ENCODE results near the gene TRIM31.

TRIM31 gene

DNA sequence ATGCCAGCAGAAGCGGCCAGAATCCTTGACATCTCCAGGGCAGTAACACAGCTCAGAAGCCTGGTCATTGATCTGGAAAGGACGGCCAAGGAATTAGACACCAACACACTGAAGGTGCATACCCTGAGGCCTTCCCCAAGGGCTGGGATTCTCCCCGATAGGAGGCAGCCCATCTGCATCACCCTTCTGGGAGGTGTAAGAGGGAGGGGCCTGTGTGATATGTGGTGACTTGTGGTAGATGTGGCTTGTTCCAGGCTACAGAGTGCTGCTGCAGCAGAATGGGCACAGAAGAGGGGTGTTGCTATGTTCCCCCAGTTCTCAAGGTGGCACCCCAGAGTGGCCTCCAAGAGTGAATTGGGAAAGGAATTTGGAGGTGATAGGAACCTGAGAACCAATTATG, 34.2 kb upstream of the TRIM31 start:
- no peak overlapping the region for H3K27ac ChIP-seq (ENCODE audit: low read depth, low read length)
- H3K9ac ChIP-seq (ENCODE audit: low read length): no peak overlapping the region
- H3K79me2 ChIP-seq (ENCODE audit: insufficient read depth, low read length): no peaks in the 10 kb centered on the region
- TF ChIP-seq EZH2phosphoT487 (conservative IDR thresholded peaks at IDR 0.05; ENCODE audit: low read length): no peak
- TF ChIP-seq, protein P1, sequence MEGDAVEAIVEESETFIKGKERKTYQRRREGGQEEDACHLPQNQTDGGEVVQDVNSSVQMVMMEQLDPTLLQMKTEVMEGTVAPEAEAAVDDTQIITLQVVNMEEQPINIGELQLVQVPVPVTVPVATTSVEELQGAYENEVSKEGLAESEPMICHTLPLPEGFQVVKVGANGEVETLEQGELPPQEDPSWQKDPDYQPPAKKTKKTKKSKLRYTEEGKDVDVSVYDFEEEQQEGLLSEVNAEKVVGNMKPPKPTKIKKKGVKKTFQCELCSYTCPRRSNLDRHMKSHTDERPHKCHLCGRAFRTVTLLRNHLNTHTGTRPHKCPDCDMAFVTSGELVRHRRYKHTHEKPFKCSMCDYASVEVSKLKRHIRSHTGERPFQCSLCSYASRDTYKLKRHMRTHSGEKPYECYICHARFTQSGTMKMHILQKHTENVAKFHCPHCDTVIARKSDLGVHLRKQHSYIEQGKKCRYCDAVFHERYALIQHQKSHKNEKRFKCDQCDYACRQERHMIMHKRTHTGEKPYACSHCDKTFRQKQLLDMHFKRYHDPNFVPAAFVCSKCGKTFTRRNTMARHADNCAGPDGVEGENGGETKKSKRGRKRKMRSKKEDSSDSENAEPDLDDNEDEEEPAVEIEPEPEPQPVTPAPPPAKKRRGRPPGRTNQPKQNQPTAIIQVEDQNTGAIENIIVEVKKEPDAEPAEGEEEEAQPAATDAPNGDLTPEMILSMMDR (IDR thresholded peaks at IDR 0.05; ENCODE audit: insufficient read depth, low read length, poor library complexity, severe bottlenecking): no peak
- H3F3A ChIP-seq (ENCODE audit: insufficient read depth): no peaks in the 10 kb centered on the region
- 0 out of 2 replicates have a peak, but pooled peaks cover 4% of the 10 kb centered on the region for H3K27me3 ChIP-seq (ENCODE audit: low read length)
- H3K9me3 ChIP-seq (ENCODE audit: insufficient read depth, low read length): no peaks in the 10 kb centered on the region
- H4K20me1 ChIP-seq (ENCODE audit: low read depth, low read length): no peaks in the 10 kb centered on the region
- no peak overlapping the region for H3K4me3 ChIP-seq (ENCODE audit: insufficient read depth, low read length, poor library complexity, severe bottlenecking)
- H3K9me2 ChIP-seq (replicated peaks; ENCODE audit: insufficient read depth, low read length): no peaks in the 10 kb centered on the region
- no peaks in the 10 kb centered on the region for H3K36me3 ChIP-seq (ENCODE audit: low read length)
- H3K4me2 ChIP-seq (ENCODE audit: low read depth, low read length, poor library complexity, severe bottlenecking): no peak overlapping the region
- H2AFZ ChIP-seq (ENCODE audit: low read depth, low read length, severe bottlenecking): no peak overlapping the region

DNA sequence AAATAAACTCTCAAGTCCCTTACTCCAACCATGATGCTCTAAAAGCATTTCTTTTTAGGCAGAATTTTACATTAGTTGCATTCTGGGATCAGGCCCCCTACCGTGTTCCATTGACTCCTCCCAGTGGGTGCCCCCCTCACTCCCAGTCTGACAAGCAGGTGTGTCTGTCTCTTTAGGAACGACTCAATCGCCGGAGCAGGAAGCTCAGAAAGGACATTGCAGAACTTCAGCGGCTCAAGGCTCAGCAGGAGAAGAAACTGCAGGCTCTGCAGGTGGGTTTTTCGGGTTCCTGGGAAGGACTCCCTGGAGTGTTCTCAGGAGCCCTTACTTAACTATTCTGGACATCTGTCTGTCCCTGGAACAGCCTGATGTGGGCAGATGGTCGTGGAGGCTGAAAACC, 32.9 kb upstream of the TRIM31 start:
- 0 out of 2 replicates have a peak, but pooled peaks cover 4% of the 10 kb centered on the region for H3K27me3 ChIP-seq (ENCODE audit: low read length)
- H3K4me2 ChIP-seq (ENCODE audit: low read depth, low read length, poor library complexity, severe bottlenecking): no peak overlapping the region
- H3K9me3 ChIP-seq (ENCODE audit: insufficient read depth, low read length): no peaks in the 10 kb centered on the region
- no peaks in the 10 kb centered on the region for H3K9me2 ChIP-seq (replicated peaks; ENCODE audit: insufficient read depth, low read length)
- H2AFZ ChIP-seq (ENCODE audit: low read depth, low read length, severe bottlenecking): no peak overlapping the region
- TF ChIP-seq, protein P1 (IDR thresholded peaks at IDR 0.05; ENCODE audit: insufficient read depth, low read length, poor library complexity, severe bottlenecking): no peak
- TF ChIP-seq EZH2phosphoT487 (conservative IDR thresholded peaks at IDR 0.05; ENCODE audit: low read length): no peak
- H3K27ac ChIP-seq (ENCODE audit: low read depth, low read length): no peak overlapping the region
- H3K36me3 ChIP-seq (ENCODE audit: low read length): no peaks in the 10 kb centered on the region
- no peaks in the 10 kb centered on the region for H3F3A ChIP-seq (ENCODE audit: insufficient read depth)
- no peaks in the 10 kb centered on the region for H3K79me2 ChIP-seq (ENCODE audit: insufficient read depth, low read length)
- H3K4me3 ChIP-seq (ENCODE audit: insufficient read depth, low read length, poor library complexity, severe bottlenecking): no peak overlapping the region
- no peaks in the 10 kb centered on the region for H4K20me1 ChIP-seq (ENCODE audit: low read depth, low read length)
- H3K9ac ChIP-seq (ENCODE audit: low read length): no peak overlapping the region

DNA sequence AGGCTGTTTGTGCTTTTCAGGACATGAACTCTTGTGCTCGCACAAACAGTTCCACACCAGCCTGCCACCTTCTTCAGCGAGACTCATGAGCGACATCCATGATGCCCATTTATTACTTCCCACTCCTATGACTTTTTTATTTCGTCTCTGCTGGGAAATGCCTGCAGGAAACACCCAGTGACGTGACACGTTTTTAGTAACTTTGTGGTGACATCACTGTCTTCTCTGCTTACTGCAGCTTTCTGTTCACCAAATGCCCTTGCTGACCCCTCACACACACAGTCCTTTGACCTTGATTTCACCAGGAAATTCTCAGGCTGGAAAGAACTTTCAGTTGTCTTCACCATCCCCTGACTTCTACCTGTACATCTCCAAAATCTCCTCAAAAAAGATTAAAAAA, 31.9 kb upstream of the TRIM31 start:
- Histone ChIP-seq H4K20me1 (ENCODE audit: low read depth, low read length) (no peaks in the 10 kb centered on the region), H3K27ac (ENCODE audit: low read depth, low read length) (no peak overlapping the region), H3K9me2 (replicated peaks; ENCODE audit: insufficient read depth, low read length) (no peaks in the 10 kb centered on the region), H3K36me3 (ENCODE audit: low read length) (no peaks in the 10 kb centered on the region), H3F3A (ENCODE audit: insufficient read depth) (no peaks in the 10 kb centered on the region), H3K9me3 (ENCODE audit: insufficient read depth, low read length) (no peaks in the 10 kb centered on the region), H2AFZ (ENCODE audit: low read depth, low read length, severe bottlenecking) (no peak overlapping the region), H3K4me3 (ENCODE audit: insufficient read depth, low read length, poor library complexity, severe bottlenecking) (no peak overlapping the region), H3K79me2 (ENCODE audit: insufficient read depth, low read length) (no peaks in the 10 kb centered on the region), H3K9ac (ENCODE audit: low read length) (no peak overlapping the region), H3K27me3 (ENCODE audit: low read length) (0 out of 2 replicates have a peak, but pooled peaks cover 4% of the 10 kb centered on the region), H3K4me2 (ENCODE audit: low read depth, low read length, poor library complexity, severe bottlenecking) (no peak overlapping the region)
- TF ChIP-seq, protein P1 (IDR thresholded peaks at IDR 0.05; ENCODE audit: insufficient read depth, low read length, poor library complexity, severe bottlenecking): no peak
- no peak for TF ChIP-seq EZH2phosphoT487 (conservative IDR thresholded peaks at IDR 0.05; ENCODE audit: low read length)

All from SU-DHL-6 (cell line).